Ascending aorta (tissue), 2 donors: ENCODE data around the gene ATG13. TPM values are rescaled to one million over a fixed set of nuclear protein-coding genes. Genes with fewer than 3 reads are reported as not detected.

Source experiments
- DNase-seq, 2 donors: peaks; one replicate each; pipeline ENCODE4 v3.0.0-alpha.2; 2019; ENCODE audit warnings: low spot score in 2 of 2
- H3K27ac ChIP-seq, 2 donors: fragments of 200-600 bp; sonication (generic); one replicate each; pipeline ENCODE4 v1.5.1; 2016 to 2017; ENCODE audit warnings: mild to moderate bottlenecking in 1 of 2
- H3K27me3 ChIP-seq: fragments of 200-600 bp; sonication (generic); one replicate; pipeline ENCODE4 v1.5.1; 2017
- H3K36me3 ChIP-seq, 2 donors: fragments of 200-600 bp; sonication (generic); one replicate each; pipeline ENCODE4 v1.5.1; 2016
- H3K4me1 ChIP-seq, 2 donors: fragments of 200-600 bp; sonication (generic); one replicate each; pipeline ENCODE4 v1.5.1; 2016 to 2017; ENCODE audit warnings: mild to moderate bottlenecking in 1 of 2
- H3K4me3 ChIP-seq, 2 donors: fragments of 200-600 bp; sonication (generic); one replicate each; pipeline ENCODE4 v1.5.1; 2016 to 2017; ENCODE audit warnings: mild to moderate bottlenecking in 1 of 2
- H3K9me3 ChIP-seq, 2 donors: fragments of 200-600 bp; sonication (generic); one replicate each; pipeline ENCODE4 v1.5.1; 2016
- CTCF ChIP-seq, 3 experiments: fragments of 200-600 bp in 2 of 3; fragments of 450-650 bp in 1 of 3; sonication (generic) in 2 of 3; IDR thresholded peaks; one replicate each; pipeline ENCODE4 v1.5.1; 2016 to 2019; ENCODE audit warnings: antibody characterized with exemption in 3 of 3, mild to moderate bottlenecking in 1 of 3, moderate library complexity in 1 of 3
- intact Hi-C: fragments of 100-400 bp; cut with DNase I; formaldehyde crosslinking; loops from one replicate; pipeline ENCODE4 v1.15.1; 2023
- total RNA-seq: library from RNA; depleted of rRNA; stranded (reverse); fragments of >200 nt; gene quantifications from one replicate; pipeline ENCODE4 v1.1.0, GENCODE V29; 2016

The ATG13 gene
- total RNA-seq, 1 donor from 2014 or later, result 208 TPM

- DNase-seq, result no peak
- TF ChIP-seq CTCF (IDR thresholded peaks at IDR 0.05), result no peak
- no peak overlapping the region for H3K27ac ChIP-seq
- peaks cover 0 to 15% of the 10 kb centered on the region in 2 donors for H3K4me1 ChIP-seq
- intact Hi-C loops, result no loop called here
- peaks cover 59 to 83% of the 10 kb centered on the region in 2 donors for H3K36me3 ChIP-seq
- H3K27me3 ChIP-seq, result no peaks in the 10 kb centered on the region
- H3K4me3 ChIP-seq, result no peak overlapping the region
- H3K9me3 ChIP-seq, result no peaks in the 10 kb centered on the region
Measured at GRCh38 chr11:46681814-46682213, 64.5 kb downstream of the ATG13 start.

- intact Hi-C loops, result no loop called here
- Histone ChIP-seq H3K4me3 (no peak overlapping the region), H3K4me1 (peaks cover 0 to 15% of the 10 kb centered on the region in 2 donors), H3K27ac (peak overlapping the region; percentile 60 to 67), H3K36me3 (peaks cover 64 to 84% of the 10 kb centered on the region in 2 donors), H3K9me3 (no peaks in the 10 kb centered on the region), H3K27me3 (no peaks in the 10 kb centered on the region)
- TF ChIP-seq CTCF (IDR thresholded peaks at IDR 0.05), result no peak
- no peak for DNase-seq
Measured at GRCh38 chr11:46682773-46683752, 65.7 kb downstream of the ATG13 start.

GRCh38 chr11:46684367-46684766 lies 67.0 kb downstream of the ATG13 start:
- Histone ChIP-seq H3K4me3 (no peak overlapping the region), H3K36me3 (peaks cover 57 to 84% of the 10 kb centered on the region in 2 donors), H3K27ac (peak overlapping the region; percentile 60 to 67), H3K4me1 (peaks cover 0 to 15% of the 10 kb centered on the region in 2 donors), H3K27me3 (no peaks in the 10 kb centered on the region), H3K9me3 (no peaks in the 10 kb centered on the region)
- no peak for DNase-seq
- intact Hi-C loops, result no loop called here
- no peak for TF ChIP-seq CTCF (IDR thresholded peaks at IDR 0.05)

GRCh38 chr11:46686886-46687795 lies 69.8 kb downstream of the ATG13 start:
- no peak for DNase-seq
- Histone ChIP-seq H3K4me3 (no peak overlapping the region), H3K27ac (peak overlapping the region; percentile 67 to 80), H3K27me3 (no peaks in the 10 kb centered on the region), H3K36me3 (peaks cover 43 to 82% of the 10 kb centered on the region in 2 donors), H3K4me1 (peaks cover 0 to 15% of the 10 kb centered on the region in 2 donors), H3K9me3 (no peaks in the 10 kb centered on the region)
- intact Hi-C loops, result no loop called here
- TF ChIP-seq CTCF (IDR thresholded peaks at IDR 0.05), result no peak

GRCh38 chr11:46690702-46691101 lies 73.3 kb downstream of the ATG13 start:
- H3K36me3 ChIP-seq, result peaks cover 62 to 97% of the 10 kb centered on the region in 2 donors

More at GRCh38 chr11:46690702-46691101, 73.3 kb downstream of the ATG13 start:
- peaks cover 4 to 22% of the 10 kb centered on the region in 2 donors for H3K4me1 ChIP-seq
- no peak for TF ChIP-seq CTCF (IDR thresholded peaks at IDR 0.05)
- no peak overlapping the region for H3K27ac ChIP-seq
- H3K4me3 ChIP-seq, result no peak overlapping the region
- H3K27me3 ChIP-seq, result no peaks in the 10 kb centered on the region
- no peaks in the 10 kb centered on the region for H3K9me3 ChIP-seq
- DNase-seq, result no peak
- intact Hi-C loops, result no loop called here
